ENCODE data around the gene RHBDD3. TPM values are rescaled to one million over a fixed set of nuclear protein-coding genes. Genes with fewer than 3 reads are reported as not detected.
"Not testable (repeated sequence)": the region's sequence is repeated elsewhere in the genome, so short reads cannot be mapped to it uniquely, and the experiment has no call there.

The RHBDD3 gene
- total and polyA plus RNA-seq, 2 of the 8 experiments (the other 6 are each of a cell fraction or from before 2014, with no cell fraction given), result 72.1 to 117 TPM

- not testable (repeated sequence) for H3K9ac ChIP-seq (replicated peaks in 1 of 4; ENCODE audit: extremely low read depth in 1 of 4, low read depth in 3 of 4, low read length in 3 of 4); H3K23me2 ChIP-seq (ENCODE audit: low read depth, low read length); H2AK5ac ChIP-seq (ENCODE audit: low read depth, low read length); H2BK12ac ChIP-seq (ENCODE audit: low read depth, low read length); H3K4me1 ChIP-seq (replicated peaks in 1 of 4; ENCODE audit: control insufficient read depth in 3 of 4, insufficient read depth in 4 of 4, low read length in 3 of 4); H3K4ac ChIP-seq (replicated peaks; ENCODE audit: insufficient read length, low read depth, low read length); H3K36me3 ChIP-seq (ENCODE audit: control insufficient read depth in 2 of 4, insufficient read depth in 4 of 4, low read length in 3 of 4); H2AFZ ChIP-seq (ENCODE audit: low read length); H3K27ac ChIP-seq (ENCODE audit: low read depth, low read length); DNase-seq (ENCODE audit: low read depth in 1 of 2, low spot score in 2 of 2); H3K27me3 ChIP-seq (replicated peaks in 1 of 4; ENCODE audit: control insufficient read depth in 3 of 4, extremely low read depth in 1 of 4, insufficient read depth in 3 of 4, low read length in 3 of 4); H3K4me2 ChIP-seq (ENCODE audit: insufficient read depth in 1 of 2, low read depth in 2 of 2, low read length in 2 of 2); H4K5ac ChIP-seq (ENCODE audit: insufficient read length, low read depth, low read length); H4K20me1 ChIP-seq (replicated peaks in 1 of 2; ENCODE audit: control insufficient read depth in 1 of 2, insufficient read depth in 2 of 2, low read length in 2 of 2); H4K91ac ChIP-seq (replicated peaks; ENCODE audit: insufficient read length, low read length); H2BK5ac ChIP-seq (ENCODE audit: low read depth, low read length); H3K4me3 ChIP-seq (ENCODE audit: extremely low read depth in 1 of 4, insufficient read depth in 2 of 4, low read depth in 3 of 4, low read length in 4 of 4); H3K14ac ChIP-seq (ENCODE audit: insufficient read length); H2BK120ac ChIP-seq (replicated peaks; ENCODE audit: low read depth, low read length); H3K23ac ChIP-seq (ENCODE audit: insufficient read length); H2BK15ac ChIP-seq (ENCODE audit: low read length); H3K9me3 ChIP-seq (ENCODE audit: insufficient read depth in 2 of 2, low read depth in 1 of 2, low read length in 1 of 2); H3K18ac ChIP-seq (ENCODE audit: extremely low read depth, low read length); H2BK20ac ChIP-seq (ENCODE audit: low read length); H4K8ac ChIP-seq (ENCODE audit: extremely low read depth, insufficient read depth, low read length); H3K79me2 ChIP-seq (ENCODE audit: control insufficient read depth in 1 of 2, insufficient read depth in 2 of 2, low read length in 2 of 2); FAIRE-seq; H3K56ac ChIP-seq (replicated peaks; ENCODE audit: insufficient read length, low read depth, low read length); H3K79me1 ChIP-seq (ENCODE audit: low read depth, low read length)
- ChIA-PET CTCF (ENCODE audit: partially characterized antibody) (interaction anchor here (0.6 to 6.2 kb wide), 13 partner anchors 10 to 975 kb away, joined by 3 to 84 read pairs (median 3); partner anchors contain the start of gene EMID1), POLR2A (ENCODE audit: partially characterized antibody) (interaction anchor here (1.2 to 2.4 kb wide), 4 partner anchors 10 to 14 kb away, joined by 3 to 7 read pairs (median 4); no protein-coding TSS in a partner anchor)
- WGBS, 2 experiments (ENCODE audit: extremely low coverage in 1 of 2, insufficient coverage in 1 of 2, insufficient read length in 1 of 2, insufficient replicate concordance in 2 of 2, low coverage in 1 of 2, low lambda C conversion rate in 2 of 2, missing lambda C conversion rate in 1 of 2), result 95% methylated on average over 10 of the region's 10 CpGs; no CpG with 5 or more reads in 1 of the 2 experiments
These were observed 19.9 kb downstream of the RHBDD3 start for GRCh38 chr22:29247891-29248290.
